Neural progenitor cell (in vitro differentiated cells): ENCODE results near the gene CDH13.

Source experiments
- CTCF ChIP-seq: fragments of 200-600 bp; sonication (generic); IDR thresholded peaks from 2 replicates; pipeline ENCODE4 v1.5.1; 2017; ENCODE audit warnings: antibody characterized with exemption, mild to moderate bottlenecking
- EZH2 ChIP-seq: fragments of 200-600 bp; sonication (generic); IDR thresholded peaks from 2 replicates; pipeline ENCODE4 v1.6.1; 2017; ENCODE audit warnings: antibody characterized with exemption, mild to moderate bottlenecking, moderate library complexity
- EZH2phosphoT487 ChIP-seq: fragments of 200-600 bp; sonication (generic); IDR thresholded peaks from 2 replicates; pipeline ENCODE4 v1.6.1; 2017; ENCODE audit warnings: antibody characterized with exemption

- TF ChIP-seq CTCF (no peak), EZH2 (no peak), EZH2phosphoT487 (no peak)
Measured at GRCh38 chr16:82911925-82912324, 285.2 kb downstream of the CDH13 start.
